H1 (cell line): ENCODE measurements around the gene MMS22L. TPM values are rescaled to one million over a fixed set of nuclear protein-coding genes. Genes with fewer than 3 reads are reported as not detected.

Experiments
- CTCF ChIA-PET: fragments of 300-600 bp; sonication (Branson Sonifier 250); formaldehyde crosslinking; loops from one replicate; lab custom pipeline; 2021; ENCODE audit not compliant: partially characterized antibody; lab: Charles Lee
- POLR2A ChIA-PET: fragments of 300-600 bp; sonication (Branson Sonifier 250); formaldehyde crosslinking; loops from one replicate; lab custom pipeline; 2021; ENCODE audit warnings: inconsistent platforms; ENCODE audit not compliant: partially characterized antibody; lab: Charles Lee
- DNase-seq, 2 experiments: peaks; one replicate each; pipeline versions ENCODE4 v3.0.0 to v3.0.0-alpha.2; 2010 to 2022; ENCODE audit warnings: low spot score in 2 of 2, low read depth in 1 of 2, mixed read lengths in 1 of 2
- FAIRE-seq: peaks from 2 replicates; lab custom pipeline; 2011; peaks lifted over from hg19 to GRCh38; lab: Jason Lieb, UNC
- H2AFZ ChIP-seq: 2 replicates; pipeline ENCODE4 v1.8.1; 2012; ENCODE audit warnings: low read length, inconsistent platforms
- H2AK5ac ChIP-seq: 2 replicates; pipeline ENCODE4 v1.6.1; 2013; ENCODE audit warnings: low read depth, low read length
- H2BK120ac ChIP-seq: replicated peaks from 2 replicates; pipeline ENCODE3; 2013; ENCODE audit warnings: low read depth, low read length, inconsistent platforms
- H2BK12ac ChIP-seq: 2 replicates; pipeline ENCODE4 v1.6.1; 2013; ENCODE audit warnings: low read depth, low read length
- H2BK15ac ChIP-seq: 2 replicates; pipeline ENCODE4 v1.6.1; 2013; ENCODE audit warnings: low read length
- H2BK20ac ChIP-seq: 2 replicates; pipeline ENCODE4 v1.6.1; 2013; ENCODE audit warnings: low read length
- H2BK5ac ChIP-seq: 2 replicates; pipeline ENCODE4 v1.6.1; 2013; ENCODE audit warnings: low read depth, low read length
- H3K14ac ChIP-seq: 2 replicates; pipeline ENCODE4 v1.6.1; 2013; ENCODE audit warnings: inconsistent platforms; ENCODE audit not compliant: insufficient read length
- H3K18ac ChIP-seq: 2 replicates; pipeline ENCODE4 v1.6.1; 2013; ENCODE audit warnings: low read length; ENCODE audit errors: extremely low read depth
- H3K23ac ChIP-seq: 2 replicates; pipeline ENCODE4 v1.6.1; 2013; ENCODE audit warnings: inconsistent platforms; ENCODE audit not compliant: insufficient read length
- H3K23me2 ChIP-seq: 2 replicates; pipeline ENCODE4 v1.6.1; 2013; ENCODE audit warnings: low read depth, low read length
- H3K27ac ChIP-seq: 2 replicates; pipeline ENCODE4 v1.6.1; 2011; ENCODE audit warnings: low read depth, low read length, inconsistent platforms
- H3K27me3 ChIP-seq, 4 experiments: replicated peaks in 1 of 4; 1 replicate in 1 of 4; 2 replicates in 3 of 4; pipeline versions ENCODE4 v1.6.1 to v1.8.1; 2011 to 2013; ENCODE audit warnings: low read length in 3 of 4, mild to moderate bottlenecking in 3 of 4, inconsistent platforms in 2 of 4, mixed read lengths in 2 of 4, moderate library complexity in 1 of 4; ENCODE audit not compliant: control insufficient read depth in 3 of 4, insufficient read depth in 3 of 4; ENCODE audit errors: extremely low read depth in 1 of 4
- H3K36me3 ChIP-seq, 4 experiments: 2 replicates each; pipeline versions ENCODE4 v1.6.1 to v1.8.1; 2011 to 2013; ENCODE audit warnings: mild to moderate bottlenecking in 4 of 4, low read length in 3 of 4, moderate library complexity in 2 of 4, control low read depth in 1 of 4, inconsistent platforms in 1 of 4; ENCODE audit not compliant: insufficient read depth in 4 of 4, control insufficient read depth in 2 of 4
- H3K4ac ChIP-seq: replicated peaks from 2 replicates; pipeline ENCODE3; 2013; ENCODE audit warnings: low read length, low read depth, mixed read lengths, inconsistent platforms; ENCODE audit not compliant: insufficient read length
- H3K4me1 ChIP-seq, 4 experiments: replicated peaks in 1 of 4; 1 replicate in 1 of 4; 2 replicates in 3 of 4; pipeline versions ENCODE4 v1.6.1 to v1.8.1; 2011 to 2013; ENCODE audit warnings: low read length in 3 of 4, inconsistent platforms in 2 of 4, mixed read lengths in 1 of 4; ENCODE audit not compliant: insufficient read depth in 4 of 4, control insufficient read depth in 3 of 4
- H3K4me2 ChIP-seq, 2 experiments: 2 replicates each; pipeline versions ENCODE4 v1.6.1 to v1.8.1; 2011 to 2013; ENCODE audit warnings: low read depth in 2 of 2, low read length in 2 of 2, control low read depth in 1 of 2, inconsistent platforms in 1 of 2, mild to moderate bottlenecking in 1 of 2; ENCODE audit not compliant: insufficient read depth in 1 of 2
- H3K4me3 ChIP-seq, 4 experiments: fragments of 200-600, 300-600 bp in 1 of 4; sonication (generic), shearing (Covaris generic), sonication (Bioruptor Twin) in 1 of 4; 2 replicates each; pipeline versions ENCODE4 v1.5.1 to v1.8.1; 2011 to 2016; ENCODE audit warnings: low read length in 4 of 4, low read depth in 3 of 4, control low read depth in 2 of 4, inconsistent platforms in 2 of 4, mild to moderate bottlenecking in 2 of 4, mixed read lengths in 1 of 4, moderate library complexity in 1 of 4; ENCODE audit not compliant: insufficient read depth in 2 of 4; ENCODE audit errors: extremely low read depth in 1 of 4
- H3K56ac ChIP-seq: replicated peaks from 2 replicates; pipeline ENCODE3; 2013; ENCODE audit warnings: low read depth, mild to moderate bottlenecking, mixed read lengths, low read length, inconsistent platforms; ENCODE audit not compliant: insufficient read length
- H3K79me1 ChIP-seq: 2 replicates; pipeline ENCODE4 v1.6.1; 2013; ENCODE audit warnings: low read depth, low read length, control low read depth
- H3K79me2 ChIP-seq, 2 experiments: 2 replicates each; pipeline versions ENCODE4 v1.6.1 to v1.8.1; 2012 to 2013; ENCODE audit warnings: low read length in 2 of 2, mild to moderate bottlenecking in 2 of 2, inconsistent platforms in 1 of 2; ENCODE audit not compliant: insufficient read depth in 2 of 2, control insufficient read depth in 1 of 2
- H3K9ac ChIP-seq, 4 experiments: replicated peaks in 1 of 4; 1 replicate in 1 of 4; 2 replicates in 3 of 4; pipeline versions ENCODE4 v1.6.1 to v1.8.1; 2011 to 2013; ENCODE audit warnings: low read depth in 3 of 4, low read length in 3 of 4, control low read depth in 2 of 4, mild to moderate bottlenecking in 2 of 4, moderate library complexity in 2 of 4, inconsistent platforms in 1 of 4; ENCODE audit errors: extremely low read depth in 1 of 4
- H3K9me3 ChIP-seq, 2 experiments: 2 replicates each; pipeline versions ENCODE4 v1.6.1 to v1.8.1; 2012 to 2013; ENCODE audit warnings: mild to moderate bottlenecking in 2 of 2, moderate library complexity in 2 of 2, control low read depth in 1 of 2, inconsistent platforms in 1 of 2, low read depth in 1 of 2, low read length in 1 of 2, mixed read lengths in 1 of 2; ENCODE audit not compliant: insufficient read depth in 2 of 2
- H4K20me1 ChIP-seq, 2 experiments: replicated peaks in 1 of 2; 2 replicates each; pipeline versions ENCODE3 to v1.8.1; 2011 to 2013; ENCODE audit warnings: inconsistent platforms in 2 of 2, low read length in 2 of 2, mild to moderate bottlenecking in 1 of 2; ENCODE audit not compliant: insufficient read depth in 2 of 2, control insufficient read depth in 1 of 2
- H4K5ac ChIP-seq: 2 replicates; pipeline ENCODE4 v1.6.1; 2013; ENCODE audit warnings: low read length, low read depth, mixed read lengths, inconsistent platforms; ENCODE audit not compliant: insufficient read length
- H4K8ac ChIP-seq: 2 replicates; pipeline ENCODE4 v1.8.0; 2013; ENCODE audit warnings: mild to moderate bottlenecking, moderate library complexity, low read length, inconsistent platforms; ENCODE audit not compliant: insufficient read depth; ENCODE audit errors: extremely low read depth
- H4K91ac ChIP-seq: replicated peaks from 2 replicates; pipeline ENCODE3; 2013; ENCODE audit warnings: low read length, mixed read lengths, inconsistent platforms; ENCODE audit not compliant: insufficient read length
- KDM1A ChIP-seq: fragments of 200-600, 300-600 bp; sonication (generic); IDR thresholded peaks from 2 replicates; pipeline ENCODE4 v1.7.1; 2016; ENCODE audit warnings: mild to moderate bottlenecking, low read length, borderline replicate concordance
- SIRT6 ChIP-seq: IDR thresholded peaks from one replicate; pipeline ENCODE4 v1.7.1; 2012; ENCODE audit warnings: low read length, inconsistent platforms
- TAF7 ChIP-seq: optimal IDR thresholded peaks from 2 replicates; pipeline ENCODE3; 2011; ENCODE audit warnings: low read depth, mild to moderate bottlenecking, inconsistent platforms, low read length, moderate library complexity, borderline replicate concordance
- WGBS, 2 experiments: shearing (Covaris generic) in 1 of 2; methylation state at CpG; one replicate each; pipeline versions ENCODE4 v1.1.6 to v1.1.7; 2013 to 2015; ENCODE audit warnings: low lambda C conversion rate in 2 of 2, mixed read lengths in 2 of 2, inconsistent platforms in 1 of 2, low coverage in 1 of 2, missing lambda C conversion rate in 1 of 2; ENCODE audit not compliant: insufficient replicate concordance in 2 of 2, insufficient coverage in 1 of 2, insufficient read length in 1 of 2; ENCODE audit errors: extremely low coverage in 1 of 2, missing lambda C conversion rate in 1 of 2; 5-methylcytosine and 5-hydroxymethylcytosine counted together
- polyA plus RNA-seq, 7 experiments: library from polyadenylated mRNA; depleted of rRNA in 3 of 7; stranded (reverse) in 5 of 7; unstranded in 2 of 7; fragments of >200 nt in 5 of 7; fragments of 200-250 nt in 2 of 7; gene quantifications; 1 replicate in 5 of 7; 2 replicates in 1 of 7; 4 replicates in 1 of 7; pipeline versions ENCODE4 v1.2.1 to v1.2.3, GENCODE V29; 2011 to 2013; ENCODE audit warnings: missing spikeins in 2 of 7, mixed read lengths in 2 of 7
- total RNA-seq: library from RNA; stranded (reverse); fragmentation: NEBNext Ultra II Directional; extraction: Animal tissue kit (Norgen Biotek cat#: 25700); gene quantifications from 2 replicates; pipeline ENCODE4 v1.2.1, GENCODE V29; 2021

The MMS22L gene
- total and polyA plus RNA-seq, 2 of the 8 experiments (the other 6 are each of a cell fraction or from before 2014, with no cell fraction given) = 11.1 to 32.6 TPM

GRCh38 chr6:97138581-97138980, 144.4 kb downstream of the MMS22L start:
- H2BK120ac ChIP-seq = no peak overlapping the region
- FAIRE-seq = no peak
- H3K79me1 ChIP-seq = no peaks in the 10 kb centered on the region
- no peak overlapping the region for H2AFZ ChIP-seq
- H3K4me2 ChIP-seq = no peak overlapping the region
- H4K91ac ChIP-seq = no peak overlapping the region
- H4K20me1 ChIP-seq = no peaks in the 10 kb centered on the region
- H2BK15ac ChIP-seq = no peak overlapping the region
- H3K18ac ChIP-seq = no peak overlapping the region
- no peak for DNase-seq
- no peaks in the 10 kb centered on the region for H3K27me3 ChIP-seq
- ChIA-PET POLR2A (no interaction called here), CTCF (interaction anchor here (0.6 to 0.8 kb wide), 2 partner anchors 20 to 25 kb away, joined by 3 read pairs; no protein-coding TSS in a partner anchor)
- no peak overlapping the region for H3K4me3 ChIP-seq
- H3K56ac ChIP-seq = no peak overlapping the region
- H3K23me2 ChIP-seq = no peaks in the 10 kb centered on the region
- H3K4me1 ChIP-seq = no peaks in the 10 kb centered on the region
- H3K36me3 ChIP-seq = no peaks in the 10 kb centered on the region
- no peak overlapping the region for H3K4ac ChIP-seq
- H3K23ac ChIP-seq = no peak overlapping the region
- H3K9ac ChIP-seq = no peak overlapping the region
- no peak overlapping the region for H2AK5ac ChIP-seq
- no peak overlapping the region for H2BK20ac ChIP-seq
- no peak overlapping the region for H4K5ac ChIP-seq
- H3K14ac ChIP-seq = no peak overlapping the region
- H3K27ac ChIP-seq = no peak overlapping the region
- no peak overlapping the region for H2BK12ac ChIP-seq
- no peaks in the 10 kb centered on the region for H3K79me2 ChIP-seq
- TF ChIP-seq KDM1A (no peak), TAF7 (no peak), SIRT6 (no peak)
- H4K8ac ChIP-seq = no peak overlapping the region
- whole genome bisulfite sequencing, 2 experiments = 86% methylated on average over 1 of the region's 1 CpG; no CpG with 5 or more reads in 1 of the 2 experiments
- no peaks in the 10 kb centered on the region for H3K9me3 ChIP-seq
- H2BK5ac ChIP-seq = no peak overlapping the region
